A673 (cell line): ENCODE measurements around the gene TMPRSS7.

ENCODE experiments used
- EZH2 ChIP-seq: fragments of 200-600 bp; sonication (generic); IDR thresholded peaks from 2 replicates; pipeline ENCODE4 v1.6.1; 2017; ENCODE audit warnings: borderline replicate concordance, low read depth, mild to moderate bottlenecking, mixed read lengths, antibody characterized with exemption, low read length; ENCODE audit not compliant: poor library complexity, severe bottlenecking
- TF ChIP-seq, protein P1 (sequence below): fragments of 300-800, 200-600 bp; sonication (generic); conservative IDR thresholded peaks from 2 replicates; pipeline ENCODE4 v1.5.1; 2017; ENCODE audit warnings: low read depth, mild to moderate bottlenecking, antibody characterized with exemption, low read length, moderate library complexity, mixed read lengths

- TF ChIP-seq, protein P1, sequence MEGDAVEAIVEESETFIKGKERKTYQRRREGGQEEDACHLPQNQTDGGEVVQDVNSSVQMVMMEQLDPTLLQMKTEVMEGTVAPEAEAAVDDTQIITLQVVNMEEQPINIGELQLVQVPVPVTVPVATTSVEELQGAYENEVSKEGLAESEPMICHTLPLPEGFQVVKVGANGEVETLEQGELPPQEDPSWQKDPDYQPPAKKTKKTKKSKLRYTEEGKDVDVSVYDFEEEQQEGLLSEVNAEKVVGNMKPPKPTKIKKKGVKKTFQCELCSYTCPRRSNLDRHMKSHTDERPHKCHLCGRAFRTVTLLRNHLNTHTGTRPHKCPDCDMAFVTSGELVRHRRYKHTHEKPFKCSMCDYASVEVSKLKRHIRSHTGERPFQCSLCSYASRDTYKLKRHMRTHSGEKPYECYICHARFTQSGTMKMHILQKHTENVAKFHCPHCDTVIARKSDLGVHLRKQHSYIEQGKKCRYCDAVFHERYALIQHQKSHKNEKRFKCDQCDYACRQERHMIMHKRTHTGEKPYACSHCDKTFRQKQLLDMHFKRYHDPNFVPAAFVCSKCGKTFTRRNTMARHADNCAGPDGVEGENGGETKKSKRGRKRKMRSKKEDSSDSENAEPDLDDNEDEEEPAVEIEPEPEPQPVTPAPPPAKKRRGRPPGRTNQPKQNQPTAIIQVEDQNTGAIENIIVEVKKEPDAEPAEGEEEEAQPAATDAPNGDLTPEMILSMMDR: no peak
- TF ChIP-seq EZH2: no peak
Observed at GRCh38 chr3:111998636-111999483, 35.7 kb upstream of the TMPRSS7 start, which contains the start of gene TAGLN3.
